Measurements from ENCODE around the gene ANGPTL2.

DNA sequence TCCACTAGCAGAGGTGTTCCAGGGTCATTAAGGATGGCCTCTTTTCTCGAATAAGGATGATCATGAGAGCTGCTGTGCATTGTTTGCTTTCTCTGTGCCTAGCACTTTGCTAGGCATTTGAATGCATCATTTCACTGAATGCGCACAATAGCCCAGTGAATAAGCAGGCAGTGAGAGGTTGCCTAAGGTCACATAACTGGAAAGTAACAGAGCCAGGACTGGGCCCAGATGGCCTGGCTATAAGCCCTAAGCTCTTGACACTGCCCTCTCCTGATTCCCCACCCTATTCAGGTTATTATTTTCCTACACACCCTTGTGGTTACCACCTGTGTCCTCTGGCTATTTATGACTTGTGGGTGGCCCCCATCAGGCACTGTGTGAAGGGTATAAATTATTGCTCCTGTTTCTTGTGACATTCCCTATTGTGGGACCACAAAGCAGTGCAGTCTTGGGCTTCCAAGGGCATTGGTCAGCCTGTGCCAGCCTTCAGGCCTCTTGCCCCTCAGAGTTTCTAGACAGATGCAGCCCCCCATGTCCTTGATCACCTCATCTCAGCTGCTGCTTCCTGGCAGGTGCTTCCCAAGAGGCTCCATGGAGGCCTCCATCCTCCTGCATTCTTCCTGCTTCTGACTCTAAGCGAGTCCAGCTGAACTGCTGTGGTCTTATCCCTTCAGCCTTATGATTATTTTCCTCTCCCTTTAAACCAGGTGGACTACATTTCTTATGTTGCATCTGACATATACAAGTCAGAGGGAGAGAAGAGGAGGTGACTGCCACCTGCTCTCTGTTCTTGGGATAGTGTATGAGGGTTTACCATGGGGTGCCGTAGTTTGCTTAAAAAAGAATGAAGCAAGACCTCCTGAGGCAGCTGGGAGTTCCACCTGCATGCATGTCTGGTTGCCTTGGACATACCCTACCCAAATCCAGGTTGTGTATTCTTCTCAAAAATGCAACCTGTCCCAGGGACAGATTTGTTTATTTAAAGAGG lies 47.6 kb downstream of the ANGPTL2 start:
- TF ChIP-seq, protein P1, sequence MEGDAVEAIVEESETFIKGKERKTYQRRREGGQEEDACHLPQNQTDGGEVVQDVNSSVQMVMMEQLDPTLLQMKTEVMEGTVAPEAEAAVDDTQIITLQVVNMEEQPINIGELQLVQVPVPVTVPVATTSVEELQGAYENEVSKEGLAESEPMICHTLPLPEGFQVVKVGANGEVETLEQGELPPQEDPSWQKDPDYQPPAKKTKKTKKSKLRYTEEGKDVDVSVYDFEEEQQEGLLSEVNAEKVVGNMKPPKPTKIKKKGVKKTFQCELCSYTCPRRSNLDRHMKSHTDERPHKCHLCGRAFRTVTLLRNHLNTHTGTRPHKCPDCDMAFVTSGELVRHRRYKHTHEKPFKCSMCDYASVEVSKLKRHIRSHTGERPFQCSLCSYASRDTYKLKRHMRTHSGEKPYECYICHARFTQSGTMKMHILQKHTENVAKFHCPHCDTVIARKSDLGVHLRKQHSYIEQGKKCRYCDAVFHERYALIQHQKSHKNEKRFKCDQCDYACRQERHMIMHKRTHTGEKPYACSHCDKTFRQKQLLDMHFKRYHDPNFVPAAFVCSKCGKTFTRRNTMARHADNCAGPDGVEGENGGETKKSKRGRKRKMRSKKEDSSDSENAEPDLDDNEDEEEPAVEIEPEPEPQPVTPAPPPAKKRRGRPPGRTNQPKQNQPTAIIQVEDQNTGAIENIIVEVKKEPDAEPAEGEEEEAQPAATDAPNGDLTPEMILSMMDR (IDR thresholded peaks at IDR 0.05) = no peak
- TF ChIP-seq POLR2A (IDR thresholded peaks at IDR 0.05) = no peak
